HG03460 (cell line): ENCODE results near the gene LRP1B.
A peak's percentile ranks its signal among the peaks of the same experiment; 100 is the strongest.

ENCODE experiments used
- ATAC-seq: cut with Tn5 transposase; IDR thresholded peaks from one replicate; pipeline ENCODE4 v1.9.1; 2021; ENCODE audit not compliant: unreplicated experiment

Gene LRP1B

GRCh38 chr2:140597205-140597604, 1533.6 kb downstream of the LRP1B start:
- ATAC-seq = no peak

DNA sequence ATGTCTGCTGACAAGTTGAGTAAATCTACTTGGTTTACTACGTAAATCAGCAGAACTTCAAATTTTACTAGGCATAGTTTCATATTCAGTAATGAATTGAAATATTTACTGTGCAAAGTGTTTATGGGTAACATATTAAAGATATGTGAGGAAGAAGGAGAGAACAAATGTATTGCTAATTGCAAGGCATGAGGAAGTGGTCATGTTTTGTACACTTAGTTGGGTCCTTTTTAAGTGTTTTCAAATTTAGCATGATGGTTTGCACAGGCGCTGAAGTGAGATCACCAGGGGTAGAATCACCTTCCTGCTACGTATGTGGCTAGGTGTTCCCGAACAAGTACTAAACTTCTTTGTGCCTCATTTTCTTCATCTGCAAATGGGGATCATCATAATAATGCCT, 1534.4 kb downstream of the LRP1B start:
- ATAC-seq = peak; percentile 74

- ATAC-seq = no peak
These were observed 1535.7 kb downstream of the LRP1B start for GRCh38 chr2:140595107-140595506.

GRCh38 chr2:140593132-140593531, 1537.7 kb downstream of the LRP1B start:
- ATAC-seq = no peak

DNA sequence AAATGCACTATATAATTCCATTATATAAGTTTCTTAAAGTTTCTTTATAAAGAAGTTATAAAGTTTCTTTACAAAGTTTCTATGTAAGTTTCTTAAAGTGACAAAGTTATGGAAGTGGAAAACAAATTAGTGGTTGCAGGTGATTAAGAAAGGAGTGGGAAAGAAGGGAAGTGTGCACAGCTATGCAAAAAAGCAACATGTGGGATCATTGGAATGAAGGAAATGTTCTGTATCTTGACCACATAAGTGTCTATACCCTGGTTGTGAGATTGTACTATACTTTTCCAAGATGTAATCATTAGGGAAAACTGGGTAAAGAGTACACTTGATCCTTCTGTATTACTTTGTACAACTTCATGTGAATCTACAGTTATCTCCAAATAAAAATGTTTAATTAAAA, 1541.1 kb downstream of the LRP1B start:
- ATAC-seq = no peak

DNA sequence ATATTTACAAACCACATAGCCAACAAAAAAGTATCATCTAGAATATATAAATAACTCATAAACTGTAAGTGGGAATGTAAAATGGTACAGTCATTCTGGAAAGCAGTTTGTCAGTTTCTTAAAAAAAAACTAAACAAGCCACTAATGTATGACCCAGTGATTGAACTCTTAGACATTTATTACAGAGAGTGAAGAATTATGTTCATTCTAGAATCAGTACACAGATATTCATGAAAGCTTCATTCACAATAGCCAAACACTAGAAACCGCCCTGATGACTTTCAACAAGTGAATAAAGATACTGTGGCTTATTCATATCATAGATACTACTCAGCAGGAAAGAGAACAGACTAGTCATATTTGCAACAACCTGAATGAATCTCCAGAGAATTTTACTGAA, 1541.5 kb downstream of the LRP1B start:
- ATAC-seq = no peak

DNA sequence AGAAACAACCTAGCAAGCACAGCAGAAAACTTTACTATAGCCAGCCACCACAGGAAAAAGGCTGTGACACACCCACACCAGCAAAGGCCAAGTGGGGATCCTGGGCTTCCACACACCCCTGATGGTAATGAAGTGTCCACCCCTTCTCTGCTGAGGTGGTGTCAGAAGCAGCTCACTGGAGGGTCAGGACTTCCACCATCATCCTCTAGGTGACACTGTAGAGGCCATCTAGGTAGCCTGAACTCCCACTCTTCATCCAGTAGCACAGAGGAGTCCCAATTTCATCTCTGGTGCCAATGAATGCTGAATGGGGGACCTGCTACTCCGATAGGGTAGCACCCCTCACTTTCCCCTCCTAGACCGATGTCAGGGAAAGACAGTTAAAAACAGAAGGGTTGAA, 1544.4 kb downstream of the LRP1B start:
- peak; percentile 98 for ATAC-seq

- no peak for ATAC-seq
These were observed 1545.8 kb downstream of the LRP1B start for GRCh38 chr2:140585016-140585415.

DNA sequence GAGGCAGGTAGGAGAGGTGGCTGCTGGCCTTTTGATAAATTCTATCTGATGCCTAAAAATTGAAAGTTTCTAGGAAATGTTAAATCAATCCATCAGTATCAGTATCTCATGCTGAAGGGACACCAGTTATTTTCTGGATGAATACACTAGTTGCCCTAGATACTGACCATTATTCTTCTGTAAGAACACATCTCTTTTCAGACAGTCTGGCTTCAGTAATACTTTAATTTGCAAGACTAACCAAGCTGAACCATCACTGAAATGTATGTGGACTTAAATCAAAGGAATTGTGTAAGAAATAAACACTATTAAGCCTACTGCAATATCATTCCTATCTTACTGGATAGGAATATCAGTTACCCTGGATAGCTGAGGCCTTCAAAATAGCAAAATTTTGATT, 1546.3 kb downstream of the LRP1B start:
- ATAC-seq = no peak

DNA sequence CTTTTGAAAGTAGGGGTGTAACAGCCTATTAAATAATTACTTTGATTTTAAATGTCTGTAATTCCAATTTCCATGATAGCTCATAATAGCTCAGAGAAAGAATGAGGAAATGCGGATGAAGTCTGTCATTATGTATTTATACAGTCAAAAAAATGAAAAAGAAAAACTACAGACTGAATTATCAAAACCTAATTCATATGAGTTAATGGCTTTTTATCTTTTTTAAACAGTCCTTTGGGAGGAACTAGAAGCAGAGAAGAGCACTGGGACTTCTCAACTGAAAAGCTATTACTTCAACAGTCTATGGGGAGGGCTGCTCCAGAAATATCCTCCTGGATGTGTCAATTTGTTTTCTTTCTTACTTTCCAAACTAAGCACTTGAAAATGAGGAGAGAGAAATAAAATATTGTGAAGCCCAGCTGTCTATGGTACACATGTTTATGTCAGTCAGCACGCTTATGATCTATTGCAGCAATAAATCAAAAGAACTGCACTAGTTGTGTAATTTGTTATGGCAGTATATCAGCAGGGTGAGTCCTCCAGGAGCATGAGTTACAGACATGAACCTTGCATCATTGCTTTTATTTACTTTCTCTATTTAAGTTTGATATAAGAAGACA, 1550.2 kb downstream of the LRP1B start:
- ATAC-seq = no peak

DNA sequence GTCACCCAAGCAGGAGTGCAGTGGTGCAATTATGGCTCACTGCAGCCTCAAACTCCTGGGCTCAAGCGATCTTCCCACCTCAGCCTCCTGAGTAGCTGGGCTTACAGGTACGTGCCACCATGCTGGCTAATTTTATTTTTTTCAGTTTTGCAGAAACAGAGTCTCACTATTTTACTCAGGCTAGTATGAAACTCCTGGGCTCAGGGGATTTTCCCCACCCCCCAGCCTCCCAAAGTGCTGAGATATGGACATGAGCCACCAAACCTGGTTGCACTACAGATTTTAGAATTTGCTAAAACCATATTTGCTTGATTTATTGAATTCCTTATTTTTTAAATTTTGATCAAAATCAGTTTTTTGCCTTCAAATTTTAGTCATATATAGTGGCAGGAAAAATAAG, 1553.4 kb downstream of the LRP1B start:
- no peak for ATAC-seq

- no peak for ATAC-seq
These were observed 1563.1 kb downstream of the LRP1B start for GRCh38 chr2:140567734-140568133.

DNA sequence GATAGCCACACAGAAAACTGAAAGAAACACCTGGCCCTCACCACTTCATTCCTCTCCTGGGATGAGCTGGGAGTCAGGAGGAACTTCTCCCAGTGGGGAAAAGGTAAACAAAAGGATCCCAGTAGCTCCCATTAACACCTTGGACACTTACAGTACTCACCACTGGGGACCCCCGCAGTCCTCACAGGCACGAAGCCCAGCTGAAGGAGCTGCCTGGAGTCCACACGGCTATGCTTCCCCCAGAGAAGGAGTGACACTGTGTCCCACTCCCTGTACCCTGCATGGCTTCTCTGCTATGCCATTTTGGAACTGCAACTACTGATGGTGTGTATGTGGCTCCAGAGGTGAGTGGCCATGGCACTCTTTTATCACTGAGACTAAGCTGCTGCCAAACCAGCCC, 1565.1 kb downstream of the LRP1B start:
- no peak for ATAC-seq

DNA sequence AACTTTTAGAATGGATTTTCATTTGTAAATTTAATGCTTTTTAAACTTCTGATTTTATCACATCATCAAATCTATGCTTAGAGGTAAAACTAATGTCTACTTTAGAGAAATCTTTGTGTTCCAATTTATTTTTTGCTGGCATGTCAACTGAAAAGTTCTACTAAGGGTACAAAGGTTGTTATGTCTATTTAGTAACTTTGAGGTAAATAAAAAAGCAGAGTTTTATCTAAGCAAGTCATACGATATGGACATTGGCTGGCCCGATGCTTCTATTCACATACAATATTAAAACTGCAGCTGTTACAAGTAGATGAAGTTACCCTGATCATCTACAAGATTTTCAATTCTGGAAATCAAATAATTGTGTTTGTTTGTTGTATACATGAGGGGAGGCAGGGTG, 1575.1 kb downstream of the LRP1B start:
- ATAC-seq = no peak

GRCh38 chr2:140552634-140553033, 1578.2 kb downstream of the LRP1B start:
- no peak for ATAC-seq

DNA sequence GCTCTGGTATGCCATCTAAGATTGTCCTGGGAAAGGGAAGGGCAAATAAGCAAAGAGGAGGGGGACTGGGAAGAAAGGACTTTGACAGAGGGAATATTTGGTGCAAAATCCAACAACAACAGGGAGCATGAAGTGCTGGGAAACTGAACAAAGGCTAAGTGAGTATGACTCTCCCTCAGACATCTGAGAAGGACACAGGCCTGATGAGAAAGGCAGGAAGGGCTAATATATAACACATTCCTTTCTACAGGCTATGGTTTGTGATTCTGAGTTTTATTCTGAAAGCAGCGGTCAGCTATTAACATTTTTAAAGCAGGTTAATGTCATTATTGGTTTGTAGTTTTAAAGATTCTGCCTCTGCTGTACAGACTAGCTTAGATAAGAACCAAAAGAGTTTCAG, 1579.5 kb downstream of the LRP1B start:
- no peak for ATAC-seq

- ATAC-seq = no peak
These were observed 1580.0 kb downstream of the LRP1B start for GRCh38 chr2:140550821-140551220.

GRCh38 chr2:140544769-140545168, 1586.0 kb downstream of the LRP1B start:
- ATAC-seq = peak; percentile 57

GRCh38 chr2:140542627-140543026, 1588.2 kb downstream of the LRP1B start:
- no peak for ATAC-seq

DNA sequence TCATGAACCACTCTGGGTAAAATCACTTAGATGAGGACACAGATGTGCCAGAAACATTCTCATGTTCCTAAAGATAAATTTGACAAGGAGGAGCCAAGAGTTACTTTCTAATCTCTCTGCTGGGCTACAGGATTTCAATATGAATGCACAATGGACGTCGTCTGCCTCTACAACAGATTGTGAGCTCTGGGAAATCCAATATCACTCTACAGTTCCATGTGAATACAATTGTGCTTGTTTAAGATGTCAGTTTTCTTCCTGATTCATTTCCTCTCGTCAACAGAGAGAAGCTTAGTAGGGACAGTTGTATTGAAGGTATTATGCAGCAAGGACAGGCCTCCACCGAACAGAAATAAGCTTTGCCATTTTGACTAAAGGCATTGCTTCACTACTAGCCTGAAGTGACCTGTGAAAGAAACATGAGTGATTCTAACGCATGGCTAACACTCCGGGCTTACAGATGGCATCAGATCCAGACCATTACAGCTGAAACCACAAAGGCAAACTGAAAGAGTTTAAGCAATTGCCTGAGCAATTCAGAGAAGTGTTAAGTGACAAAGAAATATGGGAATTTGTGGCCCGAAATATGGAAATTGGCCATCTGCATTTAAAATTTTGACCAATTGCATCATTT, 1591.5 kb downstream of the LRP1B start:
- no peak for ATAC-seq

DNA sequence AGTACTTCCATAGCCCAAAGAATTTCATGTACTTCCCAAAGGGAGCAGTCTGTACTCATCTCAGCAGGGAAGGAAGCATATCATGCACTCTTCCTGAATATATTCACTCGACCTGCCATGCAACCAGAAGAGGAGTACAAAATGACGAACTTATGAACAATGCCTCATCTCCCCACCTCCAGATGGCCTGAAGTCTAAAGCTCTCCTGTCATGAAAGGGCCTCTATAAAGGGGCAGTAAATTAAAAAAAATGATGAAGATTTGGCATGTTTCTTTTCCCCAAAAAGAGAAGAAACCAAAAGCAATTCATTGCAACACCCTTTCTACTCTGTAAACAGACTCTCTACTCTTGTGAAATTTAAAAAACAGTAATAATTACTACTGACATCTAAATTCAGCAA, 1601.1 kb downstream of the LRP1B start:
- no peak for ATAC-seq

- no peak for ATAC-seq
These were observed 1601.8 kb downstream of the LRP1B start for GRCh38 chr2:140528982-140529381.

- ATAC-seq = no peak
These were observed 1604.2 kb downstream of the LRP1B start for GRCh38 chr2:140526575-140526974.
